WI38 (cell line): ENCODE data around the gene EHD4.

ENCODE experiments used
- H3K4me3 ChIP-seq: 2 replicates; pipeline ENCODE4 v1.5.1; 2011; ENCODE audit warnings: low read depth, mild to moderate bottlenecking, control low read depth, low read length
- TF ChIP-seq, protein P1 (sequence below): IDR thresholded peaks from 2 replicates; pipeline ENCODE4 v1.5.1; 2012; ENCODE audit warnings: low read depth, mild to moderate bottlenecking, control low read depth, low read length

EHD4 gene

DNA sequence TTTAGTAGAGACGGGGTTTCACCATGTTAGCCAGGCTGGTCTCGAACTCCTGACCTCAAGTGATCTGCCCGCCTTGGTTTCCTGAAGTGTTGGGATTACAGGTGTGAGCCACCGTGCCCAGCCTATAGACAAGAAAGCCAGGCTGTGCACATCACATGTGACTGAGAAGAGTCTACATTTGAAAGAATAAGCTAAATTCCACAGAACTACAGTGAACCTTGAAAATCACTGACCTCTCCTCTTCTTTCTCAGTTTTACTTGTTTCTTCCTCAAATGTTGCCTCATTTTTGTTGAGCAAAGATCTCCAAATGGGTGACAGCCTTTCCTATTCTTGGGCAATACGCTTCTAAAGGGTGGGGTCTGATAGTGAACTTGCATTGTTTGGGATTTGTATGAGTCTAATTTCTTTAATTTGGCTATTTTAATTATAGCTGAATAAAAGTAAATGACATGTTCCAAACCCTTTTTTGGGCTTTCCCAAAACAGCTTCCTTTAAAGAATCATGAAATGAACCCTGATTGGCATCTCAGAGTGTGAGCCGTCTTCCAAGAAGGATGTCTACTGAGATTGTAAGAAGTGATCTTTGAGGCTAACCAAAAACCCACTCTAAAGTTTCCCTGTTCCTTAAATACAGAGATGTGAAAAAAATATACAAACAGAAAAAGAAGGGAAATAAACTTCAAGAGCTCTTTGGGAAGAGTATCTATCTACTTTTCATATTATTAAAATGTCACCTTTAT, 56.9 kb downstream of the EHD4 start:
- H3K4me3 ChIP-seq, result no peak overlapping the region
- TF ChIP-seq, protein P1, sequence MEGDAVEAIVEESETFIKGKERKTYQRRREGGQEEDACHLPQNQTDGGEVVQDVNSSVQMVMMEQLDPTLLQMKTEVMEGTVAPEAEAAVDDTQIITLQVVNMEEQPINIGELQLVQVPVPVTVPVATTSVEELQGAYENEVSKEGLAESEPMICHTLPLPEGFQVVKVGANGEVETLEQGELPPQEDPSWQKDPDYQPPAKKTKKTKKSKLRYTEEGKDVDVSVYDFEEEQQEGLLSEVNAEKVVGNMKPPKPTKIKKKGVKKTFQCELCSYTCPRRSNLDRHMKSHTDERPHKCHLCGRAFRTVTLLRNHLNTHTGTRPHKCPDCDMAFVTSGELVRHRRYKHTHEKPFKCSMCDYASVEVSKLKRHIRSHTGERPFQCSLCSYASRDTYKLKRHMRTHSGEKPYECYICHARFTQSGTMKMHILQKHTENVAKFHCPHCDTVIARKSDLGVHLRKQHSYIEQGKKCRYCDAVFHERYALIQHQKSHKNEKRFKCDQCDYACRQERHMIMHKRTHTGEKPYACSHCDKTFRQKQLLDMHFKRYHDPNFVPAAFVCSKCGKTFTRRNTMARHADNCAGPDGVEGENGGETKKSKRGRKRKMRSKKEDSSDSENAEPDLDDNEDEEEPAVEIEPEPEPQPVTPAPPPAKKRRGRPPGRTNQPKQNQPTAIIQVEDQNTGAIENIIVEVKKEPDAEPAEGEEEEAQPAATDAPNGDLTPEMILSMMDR, result no peak

DNA sequence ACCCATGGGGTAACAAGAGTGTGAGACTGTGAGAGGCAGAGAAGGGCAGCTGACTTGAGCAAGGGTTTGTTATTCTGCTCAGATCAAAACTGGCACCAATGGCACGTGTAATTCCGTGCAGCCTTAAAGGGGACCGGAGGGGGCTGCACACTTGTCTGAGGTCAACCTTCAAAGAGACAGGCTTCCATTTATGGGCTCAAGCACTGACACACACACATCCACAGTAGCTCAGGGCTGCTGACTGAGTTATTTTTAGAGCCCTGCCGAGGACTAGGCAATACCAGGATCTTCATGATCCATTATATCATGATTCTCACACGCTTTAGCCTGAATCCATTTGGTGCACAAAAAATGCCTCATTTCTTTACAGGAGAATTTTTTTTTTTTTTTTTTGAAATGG, 57.9 kb downstream of the EHD4 start:
- TF ChIP-seq, protein P1, result no peak
- H3K4me3 ChIP-seq, result no peak overlapping the region

DNA sequence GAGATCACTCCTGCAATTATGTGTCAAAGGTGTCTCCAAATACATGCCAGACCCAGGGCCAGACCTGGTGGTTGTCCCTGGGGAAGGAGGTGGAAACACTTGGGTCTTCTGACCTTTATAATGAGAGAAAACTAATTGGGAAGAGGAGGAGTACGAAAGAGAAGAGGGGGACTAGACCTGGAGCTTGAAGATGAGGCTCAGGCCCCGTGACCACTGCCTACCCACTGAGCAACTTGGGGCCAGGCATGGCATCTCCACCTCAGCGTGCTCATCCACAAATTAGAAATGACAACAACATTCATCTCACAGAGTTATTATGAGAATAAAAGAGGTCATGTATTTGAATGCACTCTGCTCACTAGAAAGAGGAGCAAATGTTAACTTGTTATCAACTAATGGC, 59.1 kb downstream of the EHD4 start:
- H3K4me3 ChIP-seq, result no peak overlapping the region
- TF ChIP-seq, protein P1, result no peak

DNA sequence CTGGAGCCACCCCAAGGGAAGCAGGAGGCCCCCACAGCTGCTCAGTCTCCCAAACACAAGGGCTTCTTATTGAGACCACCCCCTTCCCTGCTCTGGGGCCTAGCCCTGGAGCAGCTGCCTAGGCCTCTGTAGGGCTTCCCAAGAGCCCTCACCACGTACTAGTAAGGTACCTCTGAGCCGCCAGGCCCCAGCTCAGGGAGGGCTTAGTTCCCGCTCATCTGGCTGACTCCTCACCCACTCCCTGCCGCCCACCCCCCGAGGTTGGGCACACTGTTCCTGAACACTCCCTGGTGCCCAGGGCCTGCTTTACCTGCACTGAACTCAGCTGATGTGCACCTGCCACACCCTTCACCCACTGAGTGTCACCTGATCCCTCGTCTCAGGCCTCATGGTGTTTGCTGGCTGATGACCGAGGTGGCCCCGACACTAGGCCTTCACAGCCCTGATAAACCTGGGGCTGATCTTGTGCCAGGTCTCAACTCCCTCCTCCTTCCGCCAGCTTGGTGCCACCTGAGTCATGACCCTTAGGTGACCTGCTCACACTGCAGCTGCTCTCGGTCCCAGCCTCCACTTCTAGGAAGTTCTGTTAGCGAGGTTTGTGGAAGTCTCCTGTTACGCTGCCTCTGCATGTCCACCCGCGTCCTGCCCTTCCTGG, 60.5 kb downstream of the EHD4 start:
- TF ChIP-seq, protein P1, result no peak
- no peak overlapping the region for H3K4me3 ChIP-seq

DNA sequence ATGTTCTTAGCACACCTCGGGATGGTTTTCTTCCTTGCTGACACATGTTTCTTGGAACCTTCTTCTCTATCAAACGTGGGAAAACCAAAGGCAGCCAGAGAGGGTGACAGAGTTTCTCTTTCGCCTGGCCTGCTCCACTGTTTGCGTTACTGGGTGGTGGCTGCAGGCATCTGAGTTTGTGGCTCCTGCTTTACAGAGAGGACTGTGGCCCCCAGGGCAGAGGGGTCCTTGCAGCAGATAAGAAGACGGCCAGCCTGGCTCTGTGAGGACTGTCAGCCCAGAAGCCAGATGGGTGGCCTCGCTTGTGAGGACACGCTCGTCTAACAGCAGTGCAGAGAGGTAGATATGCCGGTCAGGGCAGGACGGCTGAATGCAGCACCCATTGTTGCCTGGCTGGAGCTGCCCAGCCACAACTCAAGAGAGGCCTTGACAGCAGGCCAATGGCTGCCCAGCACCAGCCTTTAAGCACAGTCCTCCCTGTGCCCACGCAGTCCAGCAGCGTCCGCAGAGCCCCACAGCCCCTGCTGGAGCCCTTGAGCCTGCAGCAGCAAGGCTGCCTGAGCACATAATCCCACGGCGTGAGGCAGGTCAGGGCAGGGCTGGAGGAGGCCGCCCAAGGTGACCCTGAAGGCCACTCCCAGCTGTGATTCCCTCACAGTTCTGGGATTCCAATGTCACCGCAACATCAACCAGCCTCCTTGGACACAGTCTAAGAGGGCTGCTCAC, 63.5 kb downstream of the EHD4 start:
- H3K4me3 ChIP-seq, result no peak overlapping the region
- TF ChIP-seq, protein P1, result no peak

DNA sequence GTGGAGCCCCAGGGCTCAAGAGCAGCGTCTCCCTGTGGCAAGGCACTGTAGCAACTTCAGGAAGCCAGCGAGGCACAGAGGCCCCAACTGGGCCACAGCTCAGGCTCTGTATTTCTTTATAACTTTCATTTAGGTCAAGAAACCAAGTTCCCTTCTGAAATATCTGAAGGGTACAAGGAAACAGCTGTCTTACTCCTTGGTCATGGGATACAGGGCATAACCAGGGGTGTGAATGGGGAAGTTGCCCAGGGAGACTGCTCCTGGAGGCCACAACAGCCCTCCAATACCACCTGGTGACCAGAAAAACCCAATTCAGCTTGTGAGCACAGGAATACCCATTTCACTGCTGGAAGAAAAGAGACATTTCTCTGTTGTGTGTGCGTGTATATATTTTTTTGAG, 65.2 kb downstream of the EHD4 start:
- H3K4me3 ChIP-seq, result no peak overlapping the region

More for the DNA sequence above, 65.2 kb downstream of the EHD4 start:
- TF ChIP-seq, protein P1, result no peak
